Measurements from ENCODE around the gene GDF7. TPM values are rescaled to one million over a fixed set of nuclear protein-coding genes. Genes with fewer than 3 reads are reported as not detected.
A peak's percentile ranks its signal among the peaks of the same experiment; 100 is the strongest.

The GDF7 gene
- 0.05 and 0.11 TPM in 2 replicates for total RNA-seq

DNA sequence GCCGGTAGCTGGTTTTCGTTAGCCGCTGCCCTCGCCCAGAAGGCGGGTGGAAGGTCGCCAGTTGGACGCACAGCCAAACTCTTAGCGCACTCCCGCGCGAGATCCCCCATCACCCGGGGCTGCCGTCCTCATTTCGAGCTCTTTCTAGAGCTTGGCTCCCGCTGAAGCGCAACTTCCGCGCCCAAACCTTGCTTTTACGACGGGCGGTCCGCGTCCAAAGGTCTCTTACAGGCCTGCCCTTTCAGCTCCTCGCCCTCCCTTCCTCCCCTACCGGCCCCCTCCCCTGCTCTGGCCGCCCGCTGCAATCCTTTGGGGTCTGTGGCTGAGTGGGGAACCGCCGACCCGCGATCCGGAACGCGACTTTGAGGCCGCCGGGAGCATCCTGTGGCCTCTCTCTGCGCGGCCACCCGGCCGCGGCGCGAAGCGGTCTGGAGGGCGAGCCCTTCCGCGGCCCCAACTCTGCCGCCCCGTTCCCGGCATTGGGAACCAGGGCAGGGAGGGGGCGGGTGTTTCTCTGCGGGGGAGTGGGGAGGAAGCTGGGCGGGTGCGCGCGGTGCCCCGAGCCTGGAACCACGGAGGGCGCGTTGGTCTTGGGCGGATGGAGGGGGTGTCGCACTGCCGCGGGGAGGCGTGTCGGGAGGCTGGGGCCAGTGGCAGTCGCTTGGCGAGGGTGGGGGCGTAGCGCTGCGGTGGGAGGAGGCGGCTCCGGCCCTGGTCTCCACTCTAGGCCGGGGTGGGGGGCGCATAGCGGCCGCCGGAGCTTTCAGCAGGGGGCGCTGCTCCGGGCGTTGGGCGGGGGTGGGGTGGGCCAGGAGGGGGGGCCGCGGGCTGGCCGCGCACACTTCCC is at the start of gene GDF7:
Gene GDF7 (plus strand): TSS at position 841 of the 847 bp plus-strand sequence. CDS start 96 bp downstream, outside the sequence.
- Mint-ChIP-seq H3K4me1 (ENCODE audit: low read depth) (no peaks in the 10 kb centered on the region), H3K9me3 (no peaks in the 10 kb centered on the region), H3K27me3 (ENCODE audit: low read depth) (peaks cover 64% of the 10 kb centered on the region), H3K27ac (no peak within 1 kb of the TSS), H3K4me3 (ENCODE audit: low read depth) (peak within 1 kb of the TSS; percentile 55), H3K36me3 (ENCODE audit: low read depth) (no peaks in the 10 kb centered on the region)
- intact Hi-C loops (cut with micrococcal nuclease) = loop anchor here (5.0 to 10.0 kb wide), 2 partner anchors 448 to 1314 kb away; no protein-coding TSS in a partner anchor
- DNase-seq (ENCODE audit: low spot score) = no peak

DNA sequence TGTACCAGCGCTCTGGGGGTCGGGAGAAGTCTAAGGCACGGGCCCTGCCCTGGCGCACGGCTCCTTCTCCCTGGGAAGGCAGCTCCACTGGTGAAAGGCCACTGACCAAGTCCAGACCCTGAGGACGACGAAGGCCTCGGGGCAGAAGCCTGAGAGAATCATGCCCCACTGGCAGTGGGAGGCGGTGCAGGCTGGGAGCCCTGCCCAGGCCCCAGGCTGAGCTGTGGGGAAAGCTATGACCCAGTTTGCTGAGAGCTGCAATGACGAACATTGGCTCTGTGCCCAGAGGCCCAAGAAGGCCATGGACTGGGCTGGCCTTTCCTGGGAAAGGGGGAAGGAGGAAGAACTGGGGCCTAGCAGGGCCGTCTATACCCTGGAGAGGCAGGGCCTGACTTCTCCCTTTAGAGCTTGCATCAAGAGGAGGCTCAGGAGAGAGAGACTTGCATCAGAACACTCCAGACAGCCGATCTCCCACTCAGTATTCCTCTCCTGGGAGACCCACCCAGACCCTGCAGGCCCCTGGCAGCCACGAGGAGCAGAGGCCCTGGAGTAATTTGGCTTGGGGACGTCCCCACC is 49.0 kb upstream of the GDF7 start:
- Mint-ChIP-seq H3K27ac (no peak overlapping the region), H3K27me3 (ENCODE audit: low read depth) (no peaks in the 10 kb centered on the region), H3K4me1 (ENCODE audit: low read depth) (no peaks in the 10 kb centered on the region), H3K36me3 (ENCODE audit: low read depth) (peaks cover 4% of the 10 kb centered on the region), H3K9me3 (no peaks in the 10 kb centered on the region), H3K4me3 (ENCODE audit: low read depth) (no peak overlapping the region)
- no peak for DNase-seq (ENCODE audit: low spot score)
- intact Hi-C loops (cut with micrococcal nuclease) = no loop called here

DNA sequence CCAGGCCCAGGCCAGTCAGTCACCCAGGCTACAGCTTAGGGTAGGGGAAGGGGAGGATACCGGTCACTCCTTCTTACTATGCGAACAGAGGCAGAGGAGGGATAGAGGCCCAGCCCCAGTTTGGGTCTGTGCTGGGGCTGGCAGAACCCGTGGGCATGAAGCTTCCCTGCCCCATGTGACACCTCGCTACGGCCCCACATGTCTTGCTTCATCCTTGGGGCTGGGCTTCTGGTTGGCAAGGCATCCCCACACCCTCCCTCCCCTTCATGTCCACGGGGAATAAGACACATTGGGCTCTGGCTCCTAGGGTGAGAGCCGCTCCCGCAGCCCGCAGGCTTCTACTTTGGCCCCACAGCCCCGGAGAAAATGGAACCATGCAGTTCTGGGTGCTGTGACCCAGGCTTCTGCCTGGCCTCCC is 48.5 kb upstream of the GDF7 start:
- intact Hi-C loops (cut with micrococcal nuclease) = no loop called here
- Mint-ChIP-seq H3K4me1 (ENCODE audit: low read depth) (no peaks in the 10 kb centered on the region), H3K27me3 (ENCODE audit: low read depth) (no peaks in the 10 kb centered on the region), H3K4me3 (ENCODE audit: low read depth) (no peak overlapping the region), H3K9me3 (no peaks in the 10 kb centered on the region), H3K27ac (no peak overlapping the region), H3K36me3 (ENCODE audit: low read depth) (peaks cover 4% of the 10 kb centered on the region)
- no peak for DNase-seq (ENCODE audit: low spot score)

DNA sequence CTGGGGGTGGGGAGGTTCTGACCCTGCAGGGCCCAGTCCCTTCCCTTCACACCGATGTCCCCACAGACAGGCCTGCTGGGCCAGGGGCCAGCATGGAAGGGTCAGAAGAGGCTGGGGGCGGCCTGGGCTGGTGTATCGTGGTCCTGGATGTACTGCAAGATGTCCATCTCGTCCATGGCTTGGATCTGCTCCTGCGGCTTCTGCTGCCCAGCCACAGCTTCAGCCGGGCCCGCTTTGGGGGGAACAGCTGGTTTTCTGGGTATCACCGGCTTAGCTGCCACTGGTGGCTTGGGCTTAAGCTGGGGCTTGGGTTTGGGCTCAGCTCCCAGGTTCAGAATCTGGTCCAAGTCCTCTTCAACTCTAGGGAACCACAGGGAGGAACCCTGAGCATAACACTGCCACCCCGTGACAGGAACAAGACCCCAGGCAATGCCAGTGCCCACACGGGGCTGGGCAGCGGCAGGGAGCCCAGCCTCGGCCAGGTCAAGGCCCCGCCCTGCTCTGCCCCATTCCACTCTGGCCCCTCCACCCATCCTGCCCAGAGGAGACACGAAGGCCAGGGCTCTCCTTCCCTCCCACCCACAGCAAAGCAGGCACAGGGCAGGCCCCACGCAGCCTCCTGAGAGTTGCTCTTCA is 47.9 kb upstream of the GDF7 start:
- intact Hi-C loops (cut with micrococcal nuclease) = no loop called here
- no peak for DNase-seq (ENCODE audit: low spot score)
- no peaks in the 10 kb centered on the region for H3K4me1 Mint-ChIP-seq (ENCODE audit: low read depth)
- no peak overlapping the region for H3K4me3 Mint-ChIP-seq (ENCODE audit: low read depth)
- no peak overlapping the region for H3K27ac Mint-ChIP-seq
- no peaks in the 10 kb centered on the region for H3K9me3 Mint-ChIP-seq
- H3K36me3 Mint-ChIP-seq (ENCODE audit: low read depth) = peaks cover 4% of the 10 kb centered on the region
- H3K27me3 Mint-ChIP-seq (ENCODE audit: low read depth) = no peaks in the 10 kb centered on the region

DNA sequence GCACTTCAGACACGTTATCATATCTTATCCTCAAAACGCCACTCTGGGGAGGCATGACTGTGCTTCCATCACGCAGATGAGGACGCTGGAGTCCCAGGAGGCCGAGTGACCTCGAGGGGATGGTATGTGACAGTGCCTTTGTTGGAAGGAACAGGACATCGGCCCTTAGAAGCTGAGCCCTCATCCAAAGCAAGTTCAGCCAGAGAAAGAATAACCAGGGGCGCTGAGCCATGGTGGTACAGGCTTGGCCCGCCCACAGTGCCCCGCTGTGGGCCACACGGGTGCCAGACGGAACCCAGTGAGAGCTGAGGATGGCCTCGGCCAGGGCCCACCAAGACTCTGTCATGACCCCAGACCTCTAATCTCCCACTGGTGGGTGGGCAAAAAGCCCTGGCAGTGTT is 47.3 kb upstream of the GDF7 start:
- Mint-ChIP-seq H3K27me3 (ENCODE audit: low read depth) (no peaks in the 10 kb centered on the region), H3K9me3 (no peaks in the 10 kb centered on the region), H3K4me1 (ENCODE audit: low read depth) (no peaks in the 10 kb centered on the region), H3K36me3 (ENCODE audit: low read depth) (peaks cover 4% of the 10 kb centered on the region), H3K27ac (no peak overlapping the region), H3K4me3 (ENCODE audit: low read depth) (no peak overlapping the region)
- no peak for DNase-seq (ENCODE audit: low spot score)
- intact Hi-C loops (cut with micrococcal nuclease) = no loop called here

DNA sequence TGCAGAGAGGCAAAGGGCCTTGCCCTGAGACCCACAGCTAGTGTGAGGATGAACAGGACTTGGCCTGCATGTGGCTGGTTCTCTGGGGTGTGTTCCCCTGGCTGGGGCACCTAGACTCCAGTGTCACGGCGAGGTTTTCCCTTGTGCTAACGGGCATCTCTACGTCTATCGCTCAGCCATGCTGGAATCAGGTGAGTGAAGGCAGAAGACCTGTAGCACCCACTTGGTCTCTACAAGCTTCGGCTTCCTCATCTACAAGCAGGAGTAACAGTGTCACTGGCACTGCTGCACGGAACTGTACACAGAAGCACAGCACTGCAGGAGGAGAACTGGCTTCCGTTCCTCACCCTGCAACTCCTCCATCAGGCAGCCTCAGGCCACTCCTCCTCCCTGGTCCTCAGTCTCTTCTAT is 46.7 kb upstream of the GDF7 start:
- no peaks in the 10 kb centered on the region for H3K4me1 Mint-ChIP-seq (ENCODE audit: low read depth)
- no peak for DNase-seq (ENCODE audit: low spot score)
- intact Hi-C loops (cut with micrococcal nuclease) = no loop called here
- H3K27me3 Mint-ChIP-seq (ENCODE audit: low read depth) = no peaks in the 10 kb centered on the region
- no peak overlapping the region for H3K4me3 Mint-ChIP-seq (ENCODE audit: low read depth)
- H3K9me3 Mint-ChIP-seq = no peaks in the 10 kb centered on the region
- H3K27ac Mint-ChIP-seq = no peak overlapping the region
- H3K36me3 Mint-ChIP-seq (ENCODE audit: low read depth) = peaks cover 4% of the 10 kb centered on the region

DNA sequence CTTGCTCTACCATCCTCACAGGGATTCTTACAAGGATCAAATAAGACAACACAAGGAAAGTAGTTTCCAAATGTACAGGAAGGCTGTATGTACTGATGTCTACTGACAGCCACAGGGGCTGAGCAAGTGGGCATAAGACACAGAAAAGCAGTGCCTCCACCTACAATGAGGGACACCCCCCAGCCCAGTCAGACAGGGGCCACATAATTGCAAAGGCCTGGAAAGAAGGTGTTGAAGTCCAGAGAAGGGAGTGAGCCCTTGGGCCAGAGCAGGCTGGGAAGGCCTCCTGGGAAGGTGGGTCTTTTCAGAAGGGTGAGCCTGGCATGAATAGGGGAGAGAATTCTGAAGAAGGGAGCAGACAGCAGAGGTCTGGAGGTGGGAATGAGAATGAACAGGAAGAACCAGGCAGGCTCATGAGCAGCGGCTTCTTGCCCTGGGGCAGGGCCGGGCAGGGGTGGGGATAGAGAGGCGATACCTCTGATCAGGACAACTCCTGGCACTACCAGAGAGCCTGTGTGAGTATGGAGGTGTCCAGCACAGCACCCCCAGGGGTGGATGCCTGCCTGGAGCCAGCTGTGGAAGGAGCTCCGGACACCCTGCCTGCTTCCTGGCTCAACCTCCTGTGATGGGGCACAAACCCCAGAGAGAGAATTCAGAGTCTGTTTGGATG is 46.1 kb upstream of the GDF7 start:
- Mint-ChIP-seq H3K4me3 (ENCODE audit: low read depth) (no peak overlapping the region), H3K27me3 (ENCODE audit: low read depth) (no peaks in the 10 kb centered on the region), H3K27ac (no peak overlapping the region), H3K4me1 (ENCODE audit: low read depth) (no peaks in the 10 kb centered on the region), H3K9me3 (no peaks in the 10 kb centered on the region), H3K36me3 (ENCODE audit: low read depth) (peaks cover 4% of the 10 kb centered on the region)
- DNase-seq (ENCODE audit: low spot score) = no peak
- intact Hi-C loops (cut with micrococcal nuclease) = no loop called here

DNA sequence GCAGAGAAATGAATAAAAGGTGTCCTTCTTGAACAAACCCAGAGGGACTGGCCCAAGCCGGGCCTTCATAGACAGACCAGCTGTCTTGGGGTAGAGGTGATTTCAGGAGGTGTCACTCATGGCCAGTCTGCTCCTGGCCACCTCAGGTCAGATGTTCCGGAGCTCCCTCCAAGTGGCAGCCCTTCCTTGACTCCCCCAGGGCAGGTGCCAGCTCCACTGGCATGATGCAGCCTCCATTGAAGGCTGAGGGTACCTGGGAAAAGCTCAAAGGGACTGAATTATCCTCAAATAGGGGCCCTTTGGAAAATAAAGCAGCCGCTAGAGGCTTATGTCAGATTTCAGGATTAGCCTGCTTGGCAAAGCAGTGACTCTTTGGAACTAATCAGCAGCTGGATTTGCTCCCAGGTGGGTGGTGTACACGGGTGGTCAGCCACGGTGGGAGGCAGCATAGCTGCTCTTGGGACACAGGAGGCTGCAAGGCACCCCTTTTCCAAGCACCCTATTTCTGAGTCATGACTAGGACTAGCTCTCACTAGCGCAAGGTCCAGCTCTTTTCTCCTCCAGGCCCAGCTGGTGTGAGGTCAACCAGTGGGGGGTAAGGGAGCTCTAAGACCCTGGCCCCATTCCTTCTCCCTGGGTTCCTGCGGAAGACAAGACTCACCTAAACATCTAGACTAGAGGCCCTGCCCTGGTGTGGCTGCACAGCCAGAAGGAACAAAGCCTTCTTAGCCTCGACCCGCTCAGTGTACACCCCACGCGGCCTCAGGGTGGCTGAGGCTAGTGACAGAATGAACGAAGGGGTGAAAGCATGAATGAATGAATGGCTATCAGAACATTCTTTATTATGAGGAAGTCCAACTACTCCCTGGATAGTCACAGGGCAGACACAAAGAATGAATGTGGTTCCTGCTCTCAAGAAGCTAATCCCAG is 45.3 kb upstream of the GDF7 start:
- peaks cover 4% of the 10 kb centered on the region for H3K36me3 Mint-ChIP-seq (ENCODE audit: low read depth)
- intact Hi-C loops (cut with micrococcal nuclease) = no loop called here
- no peak for DNase-seq (ENCODE audit: low spot score)
- no peaks in the 10 kb centered on the region for H3K4me1 Mint-ChIP-seq (ENCODE audit: low read depth)
- no peak overlapping the region for H3K4me3 Mint-ChIP-seq (ENCODE audit: low read depth)
- no peaks in the 10 kb centered on the region for H3K9me3 Mint-ChIP-seq
- no peak overlapping the region for H3K27ac Mint-ChIP-seq
- no peaks in the 10 kb centered on the region for H3K27me3 Mint-ChIP-seq (ENCODE audit: low read depth)

DNA sequence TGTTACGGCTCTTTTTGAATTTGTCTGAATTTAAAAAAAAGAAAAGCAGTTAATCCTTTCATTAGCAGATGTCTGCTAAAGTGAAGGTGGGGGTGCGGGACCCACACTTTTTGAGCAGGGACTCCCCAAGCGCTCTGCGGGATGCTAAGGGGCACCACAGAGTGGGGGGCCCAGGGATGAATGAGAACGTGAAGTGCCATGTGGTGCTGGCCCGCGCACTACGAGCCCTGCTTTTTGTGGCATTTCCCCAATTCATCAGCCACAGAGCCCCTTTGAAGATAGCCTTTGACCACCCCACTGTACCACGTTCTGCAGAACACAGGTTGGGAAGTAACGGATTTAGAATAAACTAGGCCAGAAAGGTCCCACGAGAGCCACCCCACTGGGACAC is 44.7 kb upstream of the GDF7 start:
- DNase-seq (ENCODE audit: low spot score) = no peak
- Mint-ChIP-seq H3K36me3 (ENCODE audit: low read depth) (peaks cover 4% of the 10 kb centered on the region), H3K27ac (no peak overlapping the region), H3K4me1 (ENCODE audit: low read depth) (no peaks in the 10 kb centered on the region), H3K9me3 (no peaks in the 10 kb centered on the region), H3K4me3 (ENCODE audit: low read depth) (no peak overlapping the region), H3K27me3 (ENCODE audit: low read depth) (no peaks in the 10 kb centered on the region)
- intact Hi-C loops (cut with micrococcal nuclease) = no loop called here

DNA sequence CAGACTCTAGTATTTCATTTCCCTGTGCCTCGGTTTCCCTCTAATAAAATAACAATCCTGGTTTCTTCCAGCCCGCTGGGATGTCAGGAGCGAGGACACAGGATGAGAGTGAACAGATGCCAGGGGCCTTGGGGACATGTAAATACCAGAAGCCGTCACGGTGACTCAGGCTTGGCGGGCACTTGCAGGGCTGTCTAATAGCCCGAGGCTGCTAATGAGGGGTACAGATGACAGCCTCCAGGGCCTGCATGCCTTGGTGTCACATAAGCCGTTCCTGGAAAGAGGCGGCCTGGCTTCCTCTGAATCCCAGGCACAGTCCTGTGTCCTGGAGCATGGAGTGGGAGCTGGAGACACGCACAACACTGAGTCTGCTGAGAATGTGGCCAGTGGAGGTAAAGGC is 44.2 kb upstream of the GDF7 start:
- intact Hi-C loops (cut with micrococcal nuclease) = no loop called here
- H3K27ac Mint-ChIP-seq = no peak overlapping the region
- DNase-seq (ENCODE audit: low spot score) = no peak
- H3K4me3 Mint-ChIP-seq (ENCODE audit: low read depth) = no peak overlapping the region
- peaks cover 4% of the 10 kb centered on the region for H3K36me3 Mint-ChIP-seq (ENCODE audit: low read depth)
- no peaks in the 10 kb centered on the region for H3K27me3 Mint-ChIP-seq (ENCODE audit: low read depth)
- H3K4me1 Mint-ChIP-seq (ENCODE audit: low read depth) = no peaks in the 10 kb centered on the region
- H3K9me3 Mint-ChIP-seq = no peaks in the 10 kb centered on the region

DNA sequence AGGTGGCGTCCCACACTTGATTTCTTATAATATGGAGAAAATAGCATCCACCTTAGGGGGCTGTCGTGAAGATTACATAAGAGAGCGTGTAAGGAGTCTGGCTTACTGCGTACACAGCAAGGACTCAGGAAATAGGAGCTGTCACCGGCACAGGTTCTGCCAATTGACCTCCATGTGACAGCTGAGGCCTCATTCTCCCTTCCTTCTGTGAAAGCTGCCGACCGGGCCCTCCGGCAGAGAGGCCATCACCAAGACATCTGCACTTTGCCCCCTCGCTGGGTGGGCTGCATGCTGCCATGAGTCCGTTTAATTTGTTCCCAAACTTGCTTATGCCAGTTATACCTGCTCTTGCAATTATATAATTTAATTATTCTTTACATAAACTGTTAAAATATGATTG is 43.7 kb upstream of the GDF7 start:
- H3K27me3 Mint-ChIP-seq (ENCODE audit: low read depth) = no peaks in the 10 kb centered on the region
- no peak overlapping the region for H3K27ac Mint-ChIP-seq
- H3K36me3 Mint-ChIP-seq (ENCODE audit: low read depth) = peaks cover 4% of the 10 kb centered on the region
- DNase-seq (ENCODE audit: low spot score) = no peak
- H3K4me3 Mint-ChIP-seq (ENCODE audit: low read depth) = no peak overlapping the region
- intact Hi-C loops (cut with micrococcal nuclease) = no loop called here
- no peaks in the 10 kb centered on the region for H3K4me1 Mint-ChIP-seq (ENCODE audit: low read depth)
- H3K9me3 Mint-ChIP-seq = no peaks in the 10 kb centered on the region

DNA sequence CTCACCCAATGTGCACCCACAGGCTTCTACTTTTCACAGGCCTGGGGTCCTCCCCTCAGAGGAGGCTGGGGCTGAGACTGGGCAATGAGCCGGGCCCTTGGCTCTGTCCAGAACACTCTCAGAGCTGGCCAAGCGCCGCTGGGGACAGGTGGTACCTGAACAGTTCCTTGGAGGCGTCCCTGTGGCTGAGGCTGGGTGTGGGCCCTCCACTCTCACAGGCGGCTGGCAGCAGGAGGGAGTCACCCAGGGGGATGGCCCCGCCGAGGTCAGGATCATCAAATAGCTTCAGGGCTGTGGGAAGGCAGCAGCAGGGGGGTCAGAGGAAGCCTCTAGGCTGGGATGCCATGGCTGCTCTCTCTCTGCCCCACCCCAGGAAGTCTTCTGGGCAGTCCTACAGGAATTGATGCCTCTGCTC is 43.2 kb upstream of the GDF7 start:
- intact Hi-C loops (cut with micrococcal nuclease) = no loop called here
- Mint-ChIP-seq H3K36me3 (ENCODE audit: low read depth) (peaks cover 4% of the 10 kb centered on the region), H3K27ac (no peak overlapping the region), H3K4me3 (ENCODE audit: low read depth) (no peak overlapping the region), H3K4me1 (ENCODE audit: low read depth) (no peaks in the 10 kb centered on the region), H3K9me3 (no peaks in the 10 kb centered on the region), H3K27me3 (ENCODE audit: low read depth) (no peaks in the 10 kb centered on the region)
- DNase-seq (ENCODE audit: low spot score) = no peak
